BJ (cell line): Measurements from ENCODE around the gene PGBD5. TPM values are rescaled to one million over a fixed set of nuclear protein-coding genes. Genes with fewer than 3 reads are reported as not detected.

Source experiments
- CTCF ChIA-PET: fragments of 350-600 bp; formaldehyde crosslinking; extraction: SDS; loops from one replicate; lab custom pipeline; 2021; ENCODE audit warnings: antibody characterized with exemption, inconsistent platforms; lab: Yijun Ruan, JAX
- POLR2A ChIA-PET: fragments of 300-600 bp; sonication (Branson Sonifier 250); formaldehyde crosslinking; extraction: SDS; loops from one replicate; lab custom pipeline; 2021; ENCODE audit warnings: antibody characterized with exemption; lab: Charles Lee
- DNase-seq: peaks from one replicate; pipeline ENCODE4 v3.0.0-alpha.2; 2011; ENCODE audit warnings: low read depth
- H3K27me3 ChIP-seq: 2 replicates; pipeline ENCODE4 v1.6.0; 2011; ENCODE audit warnings: low read length; ENCODE audit not compliant: control insufficient read depth, insufficient read depth
- H3K36me3 ChIP-seq: 2 replicates; pipeline ENCODE4 v1.5.1; 2011; ENCODE audit warnings: low read length; ENCODE audit not compliant: control insufficient read depth, insufficient read depth
- H3K4me3 ChIP-seq: 2 replicates; pipeline ENCODE4 v1.5.1; 2011; ENCODE audit warnings: low read depth, mild to moderate bottlenecking, control low read depth, low read length
- CTCF ChIP-seq: IDR thresholded peaks from 2 replicates; pipeline ENCODE4 v1.5.1; 2011; ENCODE audit warnings: low read depth, mild to moderate bottlenecking, control low read depth, inconsistent platforms, low read length, moderate library complexity; ENCODE audit not compliant: insufficient read depth
- polyA plus RNA-seq: library from polyadenylated mRNA; depleted of rRNA; stranded (reverse); fragments of >200 nt; gene quantifications from 2 replicates; pipeline ENCODE4 v1.2.3, GENCODE V29; 2011

Gene PGBD5
- polyA plus RNA-seq, 1 experiment: 0.07 TPM

DNA sequence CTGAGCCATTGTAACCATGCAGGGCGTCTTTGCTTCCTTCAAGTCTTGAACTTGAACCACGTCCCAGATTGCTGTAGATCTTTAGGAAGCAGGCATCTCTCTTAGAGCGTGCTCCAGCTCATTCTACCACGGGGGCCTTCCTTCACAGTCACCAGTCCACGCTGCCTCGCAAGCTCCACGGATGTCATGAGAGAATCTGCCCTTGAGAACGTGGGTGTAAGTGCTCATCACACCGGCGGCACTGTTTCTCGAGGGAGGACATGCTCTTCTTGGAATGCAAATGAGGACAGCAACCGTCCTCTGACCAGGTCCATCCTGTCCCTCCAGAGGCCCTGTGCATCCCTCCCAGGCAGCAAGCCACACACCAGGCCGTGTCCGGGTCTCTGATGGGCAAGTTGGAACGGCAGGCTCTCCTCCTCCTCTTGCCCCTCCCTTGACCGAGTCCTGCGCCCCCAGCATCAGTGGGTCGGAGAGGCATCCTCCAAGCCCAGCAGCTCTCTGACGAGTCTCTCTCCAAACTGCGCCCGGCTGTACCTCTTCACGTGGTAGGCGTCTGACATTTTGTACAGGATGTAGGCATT lies 103.1 kb downstream of the PGBD5 start:
- POLR2A ChIA-PET: no interaction called here
- DNase-seq: no peak
- no peaks in the 10 kb centered on the region for H3K36me3 ChIP-seq
- no peak for TF ChIP-seq CTCF
- CTCF ChIA-PET: interaction anchor here (0.6 kb wide), 1 partner anchor 8 kb away, joined by 3 read pairs; no protein-coding TSS in a partner anchor
- H3K4me3 ChIP-seq: no peak overlapping the region
- no peaks in the 10 kb centered on the region for H3K27me3 ChIP-seq

DNA sequence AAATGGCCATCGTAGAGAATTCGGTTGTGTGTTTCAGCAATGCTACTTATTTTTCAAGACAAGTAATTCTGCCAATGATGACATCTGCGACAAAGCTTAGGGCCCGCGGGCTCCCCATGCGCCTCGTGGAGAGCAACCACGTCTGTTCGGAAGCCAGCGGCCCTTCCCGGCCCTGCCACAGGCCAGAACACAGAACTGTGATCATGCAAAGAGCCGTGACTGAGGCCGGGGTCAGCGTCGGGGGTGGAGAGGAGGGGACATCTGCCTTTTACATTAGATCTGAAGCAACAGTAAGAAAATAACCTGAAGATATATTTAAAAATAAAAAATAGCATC lies 103.7 kb downstream of the PGBD5 start:
- CTCF ChIA-PET: no interaction called here
- TF ChIP-seq CTCF: no peak
- POLR2A ChIA-PET: no interaction called here
- no peaks in the 10 kb centered on the region for H3K36me3 ChIP-seq
- DNase-seq: no peak
- no peaks in the 10 kb centered on the region for H3K27me3 ChIP-seq
- no peak overlapping the region for H3K4me3 ChIP-seq

DNA sequence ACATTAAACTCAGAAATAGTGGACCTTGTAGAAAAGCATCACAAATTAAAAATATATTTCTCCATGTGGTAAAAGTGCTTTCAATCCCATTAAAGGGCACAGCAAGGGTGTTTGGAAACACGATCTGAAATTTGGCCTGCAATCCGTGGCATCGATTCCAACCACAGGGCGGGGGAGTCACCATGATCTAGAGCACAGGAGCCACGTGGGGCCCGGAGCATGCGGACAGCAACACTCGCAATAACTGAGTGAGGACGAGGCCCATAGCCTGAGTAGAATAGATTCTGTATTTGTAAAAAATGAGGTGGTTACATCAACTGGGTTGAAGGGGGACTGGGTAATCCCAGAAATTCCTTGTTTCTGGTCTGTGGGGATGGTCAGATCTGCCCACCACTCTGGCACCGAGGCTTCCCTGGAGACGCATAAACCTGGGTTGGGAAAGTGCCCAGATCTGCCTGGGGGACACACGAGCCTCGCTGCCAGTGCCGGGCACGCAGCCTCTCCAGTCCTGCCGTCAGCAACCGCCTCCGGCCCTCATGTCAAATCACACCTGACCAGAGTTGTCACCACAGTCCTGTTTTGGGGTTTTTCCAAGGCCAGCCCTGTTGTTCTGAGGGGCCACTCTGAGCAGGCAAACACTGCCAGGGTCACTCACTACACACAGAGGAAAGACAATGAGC lies 104.3 kb downstream of the PGBD5 start:
- POLR2A ChIA-PET: no interaction called here
- no peak for TF ChIP-seq CTCF
- H3K27me3 ChIP-seq: no peaks in the 10 kb centered on the region
- no peak overlapping the region for H3K4me3 ChIP-seq
- DNase-seq: no peak
- no peaks in the 10 kb centered on the region for H3K36me3 ChIP-seq
- CTCF ChIA-PET: no interaction called here

- DNase-seq: no peak
- ChIA-PET POLR2A (no interaction called here), CTCF (interaction anchor here (1.6 kb wide), 1 partner anchor 11 kb away, joined by 7 read pairs; no protein-coding TSS in a partner anchor)
- no peak for TF ChIP-seq CTCF
- H3K27me3 ChIP-seq: no peaks in the 10 kb centered on the region
- H3K36me3 ChIP-seq: no peaks in the 10 kb centered on the region
- no peak overlapping the region for H3K4me3 ChIP-seq
These were observed 104.8 kb downstream of the PGBD5 start for GRCh38 chr1:230321341-230321740.

DNA sequence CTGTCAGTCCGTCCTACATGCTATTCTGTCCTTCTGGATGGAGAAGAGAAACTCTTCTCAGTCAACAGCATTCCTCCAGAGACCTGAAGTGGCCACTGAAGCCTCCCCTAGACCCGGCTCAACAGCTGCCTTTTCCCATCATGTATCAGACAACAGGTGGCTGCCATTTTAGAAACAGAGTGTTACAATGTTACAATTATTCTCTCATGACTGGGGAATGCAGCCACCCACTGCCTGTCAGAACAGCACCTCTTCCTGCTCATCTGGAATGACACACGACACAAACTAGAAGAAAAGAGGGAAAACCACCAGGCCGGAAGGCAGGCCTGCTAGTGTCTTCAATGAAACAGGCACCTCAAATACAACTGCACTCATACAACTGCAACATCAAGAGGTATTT lies 105.3 kb downstream of the PGBD5 start:
- no peaks in the 10 kb centered on the region for H3K27me3 ChIP-seq
- CTCF ChIA-PET: interaction anchor here (1.6 kb wide), 1 partner anchor 11 kb away, joined by 7 read pairs; no protein-coding TSS in a partner anchor
- no peak for TF ChIP-seq CTCF
- POLR2A ChIA-PET: no interaction called here
- no peaks in the 10 kb centered on the region for H3K36me3 ChIP-seq
- DNase-seq: no peak
- H3K4me3 ChIP-seq: no peak overlapping the region
